OCI-LY1 (cell line): ENCODE measurements around the gene SHH.

Source experiments
- H2AFZ ChIP-seq: fragments of 200-600 bp; sonication (generic), shearing (Covaris generic); 2 replicates; pipeline ENCODE4 v1.6.0; 2014; ENCODE audit warnings: antibody characterized with exemption, mild to moderate bottlenecking, low read length
- H3F3A ChIP-seq: fragments of 200-600 bp; sonication (generic), shearing (Covaris generic); 2 replicates; pipeline ENCODE4 v1.6.0; 2014; ENCODE audit warnings: mild to moderate bottlenecking, antibody characterized with exemption, low read length, moderate library complexity; ENCODE audit not compliant: insufficient read depth
- H3K27ac ChIP-seq: fragments of 200-600 bp; sonication (generic); 2 replicates; pipeline ENCODE4 v1.5.1; 2014; ENCODE audit warnings: low read length, mixed run types, mild to moderate bottlenecking, low read depth; ENCODE audit not compliant: poor library complexity, severe bottlenecking
- H3K27me3 ChIP-seq: fragments of 200-600 bp; sonication (generic); 2 replicates; pipeline ENCODE4 v1.6.0; 2014; ENCODE audit warnings: antibody characterized with exemption, mild to moderate bottlenecking, low read length, moderate library complexity; ENCODE audit not compliant: insufficient read depth
- H3K36me3 ChIP-seq: fragments of 200-600 bp; sonication (generic); 2 replicates; pipeline ENCODE4 v1.6.1; 2014; ENCODE audit warnings: mild to moderate bottlenecking, antibody characterized with exemption, low read length, moderate library complexity, mixed read lengths; ENCODE audit not compliant: insufficient read depth
- H3K4me1 ChIP-seq: fragments of 200-600 bp; sonication (generic); 2 replicates; pipeline ENCODE4 v1.5.1; 2014; ENCODE audit warnings: mild to moderate bottlenecking, low read length, moderate library complexity; ENCODE audit not compliant: insufficient read depth, severe bottlenecking
- H3K4me2 ChIP-seq: fragments of 200-600 bp; sonication (generic), shearing (Covaris generic); 2 replicates; pipeline ENCODE4 v1.6.1; 2014; ENCODE audit warnings: low read length
- H3K4me3 ChIP-seq: fragments of 200-600 bp; sonication (generic); 2 replicates; pipeline ENCODE4 v1.5.1; 2014; ENCODE audit warnings: low read length, low read depth, mild to moderate bottlenecking, mixed read lengths; ENCODE audit not compliant: poor library complexity, severe bottlenecking
- H3K79me2 ChIP-seq: fragments of 200-600 bp; shearing (Covaris generic); 2 replicates; pipeline ENCODE4 v1.6.1; 2016; ENCODE audit warnings: mixed run types, low read length, mixed read lengths; ENCODE audit not compliant: insufficient read depth
- H3K9ac ChIP-seq: fragments of 200-600 bp; sonication (generic), shearing (Covaris generic); 2 replicates; pipeline ENCODE4 v1.6.1; 2014; ENCODE audit warnings: mild to moderate bottlenecking, low read length, mixed read lengths
- H3K9me2 ChIP-seq: fragments of 200-600 bp; sonication (generic), shearing (Covaris generic); 2 replicates; pipeline ENCODE4 v1.6.1; 2014; ENCODE audit warnings: low read depth, mild to moderate bottlenecking, low read length, mixed read lengths
- H3K9me3 ChIP-seq: fragments of 200-600 bp; shearing (Covaris generic); 2 replicates; pipeline ENCODE4 v1.6.1; 2014; ENCODE audit warnings: low read length, mixed read lengths
- H4K20me1 ChIP-seq: fragments of 200-600 bp; sonication (generic), shearing (Covaris generic); 2 replicates; pipeline ENCODE4 v1.6.0; 2016; ENCODE audit warnings: mild to moderate bottlenecking, low read length; ENCODE audit not compliant: insufficient read depth
- EZH2 ChIP-seq: fragments of 200-600 bp; sonication (generic), shearing (Covaris generic); IDR thresholded peaks from 2 replicates; pipeline ENCODE4 v1.8.0; 2017; ENCODE audit warnings: borderline replicate concordance, mixed run types, mild to moderate bottlenecking, antibody characterized with exemption, low read length, moderate library complexity, mixed read lengths
- TF ChIP-seq, protein P1 (sequence below): fragments of 200-600 bp; sonication (generic), shearing (Covaris generic); IDR thresholded peaks from 2 replicates; pipeline ENCODE4 v1.5.1; 2017; ENCODE audit warnings: mild to moderate bottlenecking, antibody characterized with exemption, low read length, moderate library complexity, mixed read lengths

Gene SHH

DNA sequence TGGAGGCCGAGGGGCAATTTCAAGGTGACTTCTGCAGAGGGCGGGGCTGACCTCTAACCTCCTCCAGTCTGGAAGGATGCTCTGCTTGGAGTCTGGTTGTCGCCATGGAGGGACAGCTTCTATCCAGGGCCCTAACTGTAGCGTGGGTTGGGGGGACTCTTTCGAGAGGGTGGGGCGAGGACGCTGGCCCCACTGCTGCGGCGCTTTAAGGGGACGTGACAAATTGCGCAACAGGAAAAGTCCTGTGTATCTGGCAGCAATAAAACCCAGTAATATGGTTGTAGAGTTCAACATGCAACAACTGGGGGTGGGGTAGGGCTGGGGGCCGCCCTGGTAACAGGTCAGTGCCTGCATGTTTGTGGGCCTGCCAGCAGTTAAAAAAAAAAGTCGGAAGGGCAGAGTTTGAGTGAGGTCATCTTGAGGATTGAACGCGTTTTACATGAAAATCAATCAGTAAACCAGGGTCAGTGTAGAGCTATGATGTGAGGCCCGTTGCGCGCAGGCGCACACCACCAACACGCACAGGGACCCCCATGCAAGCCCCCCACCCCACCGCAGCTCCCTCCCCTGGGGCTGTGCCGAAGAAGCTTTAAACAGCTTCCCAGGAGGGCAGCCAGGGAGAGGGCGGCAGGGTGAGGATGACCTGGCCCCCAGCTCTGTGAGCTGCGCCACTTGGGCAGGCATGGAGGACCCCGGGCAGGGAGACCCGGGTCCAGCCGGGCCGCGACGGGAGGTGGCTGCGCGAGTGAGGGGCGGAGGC is 4.3 kb downstream of the SHH start:
- no peak for TF ChIP-seq EZH2
- TF ChIP-seq, protein P1, sequence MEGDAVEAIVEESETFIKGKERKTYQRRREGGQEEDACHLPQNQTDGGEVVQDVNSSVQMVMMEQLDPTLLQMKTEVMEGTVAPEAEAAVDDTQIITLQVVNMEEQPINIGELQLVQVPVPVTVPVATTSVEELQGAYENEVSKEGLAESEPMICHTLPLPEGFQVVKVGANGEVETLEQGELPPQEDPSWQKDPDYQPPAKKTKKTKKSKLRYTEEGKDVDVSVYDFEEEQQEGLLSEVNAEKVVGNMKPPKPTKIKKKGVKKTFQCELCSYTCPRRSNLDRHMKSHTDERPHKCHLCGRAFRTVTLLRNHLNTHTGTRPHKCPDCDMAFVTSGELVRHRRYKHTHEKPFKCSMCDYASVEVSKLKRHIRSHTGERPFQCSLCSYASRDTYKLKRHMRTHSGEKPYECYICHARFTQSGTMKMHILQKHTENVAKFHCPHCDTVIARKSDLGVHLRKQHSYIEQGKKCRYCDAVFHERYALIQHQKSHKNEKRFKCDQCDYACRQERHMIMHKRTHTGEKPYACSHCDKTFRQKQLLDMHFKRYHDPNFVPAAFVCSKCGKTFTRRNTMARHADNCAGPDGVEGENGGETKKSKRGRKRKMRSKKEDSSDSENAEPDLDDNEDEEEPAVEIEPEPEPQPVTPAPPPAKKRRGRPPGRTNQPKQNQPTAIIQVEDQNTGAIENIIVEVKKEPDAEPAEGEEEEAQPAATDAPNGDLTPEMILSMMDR = no peak
- H3K4me3 ChIP-seq = no peak overlapping the region
- H4K20me1 ChIP-seq = no peaks in the 10 kb centered on the region
- H3K9me2 ChIP-seq = no peaks in the 10 kb centered on the region
- no peak overlapping the region for H3K9ac ChIP-seq
- no peak overlapping the region for H3K27ac ChIP-seq
- no peaks in the 10 kb centered on the region for H3K27me3 ChIP-seq
- no peak overlapping the region for H3K4me2 ChIP-seq
- H3F3A ChIP-seq = no peaks in the 10 kb centered on the region
- no peaks in the 10 kb centered on the region for H3K79me2 ChIP-seq
- no peaks in the 10 kb centered on the region for H3K9me3 ChIP-seq
- no peaks in the 10 kb centered on the region for H3K4me1 ChIP-seq
- H2AFZ ChIP-seq = no peak overlapping the region
- H3K36me3 ChIP-seq = no peaks in the 10 kb centered on the region

DNA sequence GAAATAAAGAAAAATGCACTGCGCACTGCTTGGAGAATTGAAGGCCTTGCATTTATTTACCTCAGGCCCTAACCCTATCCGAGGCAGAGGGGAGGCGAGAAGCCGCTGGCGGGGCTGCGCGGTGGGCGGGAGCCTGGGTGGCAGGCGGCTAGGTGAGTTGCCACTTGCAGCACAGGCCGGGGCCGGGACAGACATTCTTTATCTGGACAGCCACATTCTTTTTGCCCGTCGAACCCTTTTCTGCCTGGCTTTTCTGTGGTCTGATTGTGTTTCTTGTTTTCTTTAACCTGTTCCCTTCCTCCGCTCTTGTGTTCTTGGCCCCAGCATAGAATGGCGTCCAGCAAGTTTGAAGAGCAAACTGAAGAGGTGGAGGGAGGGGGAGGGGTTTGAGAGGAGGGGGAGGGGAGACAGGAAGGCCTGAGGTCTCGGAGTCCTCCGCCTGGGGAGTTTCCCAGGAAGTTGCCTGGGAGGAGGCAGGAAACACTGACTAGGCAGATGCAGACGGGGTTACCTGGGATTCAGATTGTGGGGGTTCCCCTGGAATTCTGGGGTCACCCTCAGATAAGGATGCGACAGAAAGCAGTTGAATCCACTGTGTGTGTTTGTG is 5.1 kb downstream of the SHH start:
- Histone ChIP-seq H4K20me1 (no peaks in the 10 kb centered on the region), H3K4me2 (no peak overlapping the region), H3K36me3 (no peaks in the 10 kb centered on the region), H2AFZ (no peak overlapping the region), H3K9me2 (no peaks in the 10 kb centered on the region), H3K4me1 (no peaks in the 10 kb centered on the region), H3K9me3 (no peaks in the 10 kb centered on the region), H3K79me2 (no peaks in the 10 kb centered on the region), H3K27ac (no peak overlapping the region), H3K9ac (no peak overlapping the region), H3F3A (no peaks in the 10 kb centered on the region), H3K27me3 (no peaks in the 10 kb centered on the region), H3K4me3 (no peak overlapping the region)
- TF ChIP-seq, protein P1 = no peak
- no peak for TF ChIP-seq EZH2

DNA sequence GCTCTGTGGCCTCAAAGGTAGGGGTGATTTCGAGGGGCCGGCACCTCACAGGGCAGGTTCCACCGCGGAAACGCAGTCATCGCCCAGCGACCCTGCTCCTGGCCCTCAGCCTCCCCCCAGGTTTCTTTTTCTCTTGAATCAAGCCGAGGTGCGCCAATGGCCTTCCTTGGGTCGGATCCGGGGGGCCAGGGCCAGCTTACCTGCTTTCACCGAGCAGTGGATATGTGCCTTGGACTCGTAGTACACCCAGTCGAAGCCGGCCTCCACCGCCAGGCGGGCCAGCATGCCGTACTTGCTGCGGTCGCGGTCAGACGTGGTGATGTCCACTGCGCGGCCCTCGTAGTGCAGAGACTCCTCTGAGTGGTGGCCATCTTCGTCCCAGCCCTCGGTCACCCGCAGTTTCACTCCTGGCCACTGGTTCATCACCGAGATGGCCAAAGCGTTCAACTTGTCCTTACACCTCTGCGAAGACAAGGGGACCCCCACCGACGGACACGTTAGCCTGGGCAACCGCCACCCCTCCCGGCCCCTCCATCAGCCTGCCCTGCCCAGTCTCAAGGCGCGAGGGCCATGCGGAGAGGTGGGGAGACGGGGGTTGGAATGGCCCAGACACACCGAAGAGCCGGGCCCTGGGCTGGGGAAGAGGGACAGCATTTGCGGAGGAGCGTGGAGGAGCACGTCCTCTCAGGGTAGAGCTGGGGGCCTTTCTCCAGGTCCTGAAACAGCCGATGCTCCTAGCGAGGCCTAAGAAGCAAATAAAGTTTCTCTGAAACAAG is 6.0 kb downstream of the SHH start:
- Histone ChIP-seq H4K20me1 (no peaks in the 10 kb centered on the region), H3K9me3 (no peaks in the 10 kb centered on the region), H3K27me3 (no peaks in the 10 kb centered on the region), H3K4me2 (no peak overlapping the region), H3K9me2 (no peaks in the 10 kb centered on the region), H3K27ac (no peak overlapping the region), H3K36me3 (no peaks in the 10 kb centered on the region), H2AFZ (no peak overlapping the region), H3K9ac (no peak overlapping the region), H3K4me1 (no peaks in the 10 kb centered on the region), H3F3A (no peaks in the 10 kb centered on the region), H3K79me2 (no peaks in the 10 kb centered on the region), H3K4me3 (no peak overlapping the region)
- TF ChIP-seq, protein P1 = no peak
- TF ChIP-seq EZH2 = no peak
